GM18526 (cell line): ENCODE results near the gene MSI2.

ENCODE experiments used
- POLR2A ChIP-seq: IDR thresholded peaks from 3 replicates; pipeline ENCODE4 v1.6.1; 2011; ENCODE audit not compliant: insufficient read length; ENCODE audit errors: extremely low read depth

MSI2 gene

DNA sequence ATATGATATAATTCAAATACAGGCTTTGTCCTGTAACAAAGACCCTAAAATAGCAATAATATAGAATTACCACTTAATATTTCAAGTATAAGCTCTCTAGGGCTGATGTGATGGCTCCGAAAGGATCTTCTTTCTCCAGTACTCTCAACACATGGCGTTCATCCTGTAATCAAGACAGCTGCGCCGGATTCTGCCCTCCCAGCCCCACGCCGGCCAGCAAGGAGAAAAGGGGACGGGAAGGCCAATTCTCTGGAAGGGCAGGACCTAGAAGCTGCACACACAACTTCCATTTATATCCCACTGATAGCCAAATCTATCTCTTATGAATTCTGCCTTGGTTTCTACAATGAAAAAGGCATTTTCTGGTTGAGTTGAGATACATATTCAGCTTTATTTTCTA is 456.8 kb downstream of the MSI2 start:
- no peak for TF ChIP-seq POLR2A

DNA sequence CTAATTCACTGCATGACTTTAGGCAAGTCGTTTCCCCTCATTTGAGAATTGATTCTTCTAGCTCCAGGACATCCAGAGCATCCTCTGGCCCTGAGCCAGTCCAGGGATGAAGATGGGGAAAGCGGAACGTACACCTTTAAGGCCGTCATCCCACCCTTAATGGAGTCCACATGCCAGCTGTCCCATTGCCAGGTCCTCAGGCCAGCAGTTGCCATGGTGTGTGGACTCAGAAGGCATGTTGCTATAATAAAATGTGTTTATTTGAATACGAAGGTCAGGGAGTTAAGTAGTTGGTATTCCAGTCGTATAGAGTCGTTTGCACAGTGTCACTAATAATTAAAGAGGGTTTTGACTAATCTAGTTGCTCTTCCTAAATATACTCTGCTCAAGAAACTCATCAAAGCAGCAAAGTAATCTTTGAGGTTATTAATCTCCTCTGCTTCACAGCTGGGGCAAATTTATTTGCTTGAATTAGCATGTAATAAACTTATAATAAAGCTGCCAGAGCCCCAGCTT is 458.4 kb downstream of the MSI2 start:
- TF ChIP-seq POLR2A, result no peak

DNA sequence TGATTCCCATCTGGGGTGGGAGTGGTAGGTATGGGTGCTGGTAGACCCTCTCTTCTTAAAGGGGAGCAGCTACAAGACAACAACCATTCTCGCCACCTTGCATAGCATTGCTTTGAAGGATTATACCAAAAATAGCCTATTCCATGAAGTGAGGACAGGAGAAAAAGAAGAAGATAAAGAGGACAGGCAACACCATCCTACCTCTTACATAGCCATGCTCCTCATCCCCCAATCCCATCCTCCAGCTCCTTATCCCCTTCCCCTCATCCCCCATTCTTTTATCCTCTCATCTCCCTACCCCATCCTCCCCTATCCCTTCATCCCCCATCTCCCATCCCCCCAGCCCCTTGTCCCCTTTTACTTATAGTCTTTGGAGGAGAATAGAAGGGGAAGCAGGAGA is 459.7 kb downstream of the MSI2 start:
- no peak for TF ChIP-seq POLR2A

DNA sequence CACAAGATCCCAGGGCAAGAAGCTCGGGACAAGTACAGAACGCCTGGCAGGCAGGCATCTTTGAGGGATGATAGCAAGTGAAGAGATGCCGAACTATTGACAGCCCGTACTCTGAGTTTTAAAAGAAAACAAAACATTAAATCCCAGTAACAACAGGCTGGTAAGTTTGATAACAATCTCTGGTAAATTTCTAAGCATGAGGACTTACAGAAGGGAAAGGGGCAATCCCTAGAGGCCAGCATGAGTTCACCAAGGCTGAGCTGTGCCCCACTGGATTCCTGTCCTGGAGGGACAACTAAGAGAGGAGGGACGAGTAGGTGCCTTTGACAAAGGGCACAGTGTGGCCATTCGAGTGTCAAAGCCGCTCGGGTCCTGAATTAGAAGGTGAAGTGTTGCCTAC is 462.6 kb downstream of the MSI2 start:
- TF ChIP-seq POLR2A, result no peak

DNA sequence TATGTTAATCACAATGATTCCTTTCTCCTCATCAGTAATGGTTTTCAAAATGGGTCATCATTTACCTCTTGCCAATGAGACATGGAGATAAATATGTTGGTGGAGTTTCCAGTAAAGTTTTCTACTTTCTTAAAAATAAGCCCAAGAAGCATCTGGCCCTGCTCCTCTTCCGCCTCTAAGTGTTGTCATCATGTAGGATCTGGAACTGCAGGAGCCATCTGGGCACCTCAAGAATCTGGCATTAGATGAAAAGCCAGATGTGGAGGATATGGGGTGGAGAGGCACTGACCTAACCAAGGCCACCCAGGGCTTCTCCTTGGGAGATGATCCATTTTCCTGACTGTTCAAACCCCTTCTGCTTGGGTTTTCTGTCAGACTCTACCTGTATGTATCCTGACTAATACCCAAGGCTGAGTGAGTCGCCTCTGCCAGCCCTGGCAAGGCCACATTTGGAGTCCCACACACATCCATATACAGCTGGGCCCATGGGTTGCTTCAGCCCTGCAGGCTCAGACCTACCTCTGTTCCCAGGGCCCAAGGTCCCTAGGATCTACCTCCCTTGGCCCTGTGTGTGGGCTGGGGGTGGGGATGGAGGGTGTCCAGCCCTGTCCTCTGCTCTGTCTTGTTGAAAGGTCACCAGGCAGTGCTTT is 464.2 kb downstream of the MSI2 start:
- no peak for TF ChIP-seq POLR2A

DNA sequence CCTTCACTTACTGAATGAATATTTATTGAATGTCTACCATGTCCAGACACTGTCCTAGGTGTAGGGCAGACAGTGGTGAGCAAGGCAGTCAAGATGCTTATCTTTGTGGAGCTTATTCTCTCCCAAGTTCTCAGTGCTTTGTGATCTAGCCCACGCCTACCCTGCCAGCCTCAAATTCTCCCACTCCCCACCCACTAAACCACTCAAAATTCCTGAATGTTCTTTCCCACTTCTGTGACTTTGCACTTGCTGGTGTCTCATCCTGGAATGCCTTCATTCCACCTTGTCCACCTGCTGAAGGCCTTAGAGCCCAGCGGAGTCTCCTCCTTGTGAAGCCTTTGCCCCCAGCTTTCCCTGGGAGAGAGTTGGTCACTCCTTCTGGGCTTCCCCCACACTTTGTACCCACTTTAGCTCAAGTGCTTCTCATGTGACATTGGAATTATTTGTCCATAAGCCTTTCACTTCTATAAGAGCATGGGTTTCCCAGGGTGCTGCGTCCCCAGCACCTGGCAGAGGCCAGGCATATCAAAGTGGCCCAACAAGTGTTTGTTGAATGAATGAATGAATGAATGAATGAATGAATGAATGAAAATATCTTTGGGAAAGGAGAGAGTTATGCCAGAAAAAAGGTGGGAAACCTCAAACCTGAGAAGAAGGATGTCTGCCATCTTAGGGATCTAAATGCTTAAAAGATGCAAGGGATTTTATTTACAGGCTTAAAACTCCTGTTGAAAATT is 465.8 kb downstream of the MSI2 start:
- TF ChIP-seq POLR2A, result no peak

DNA sequence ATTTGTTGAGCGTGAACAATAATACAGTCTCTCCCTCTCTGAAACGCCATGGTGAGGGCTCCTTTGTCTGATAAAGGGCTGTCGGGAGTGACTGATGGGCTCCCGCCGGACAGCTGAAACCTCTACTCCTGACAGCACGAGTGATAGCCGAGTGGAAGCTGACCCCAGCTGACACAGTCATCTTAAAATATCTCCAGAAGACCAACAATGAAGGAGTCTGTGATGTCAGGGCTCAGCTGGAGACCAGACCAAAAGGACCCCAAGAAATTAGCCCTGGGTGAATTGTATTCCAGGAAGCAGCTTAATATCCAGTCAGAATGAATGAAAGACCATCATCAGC is 466.4 kb downstream of the MSI2 start:
- TF ChIP-seq POLR2A, result no peak

DNA sequence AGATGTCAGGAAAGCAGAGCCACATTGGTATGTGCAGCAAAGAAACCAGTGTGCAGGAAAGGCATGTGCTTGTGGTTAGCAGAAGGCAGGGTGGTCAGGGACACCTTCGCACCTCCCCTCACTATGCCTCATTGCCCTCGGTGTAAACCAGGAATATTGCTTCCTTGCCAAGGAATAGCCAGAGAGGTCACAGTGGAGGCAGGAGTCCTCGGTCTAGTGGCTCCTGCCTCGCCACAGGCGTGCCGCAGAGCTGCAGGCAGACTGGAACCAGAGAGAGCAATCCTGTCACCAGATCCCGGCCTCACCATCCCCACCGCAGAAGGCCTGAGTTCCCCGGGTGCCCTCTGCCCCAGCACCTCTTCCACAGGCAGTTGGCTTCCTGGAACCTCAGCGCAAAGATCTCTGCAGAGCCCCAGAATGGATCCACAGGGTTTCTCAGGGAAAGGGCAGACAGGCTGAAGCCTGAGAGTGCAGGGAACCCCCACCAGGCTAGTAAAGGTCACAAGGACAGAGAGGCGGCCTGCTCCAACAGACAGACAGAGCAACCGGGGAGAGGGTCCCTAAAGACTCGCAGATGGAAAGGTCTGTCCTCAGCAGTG is 467.2 kb downstream of the MSI2 start:
- no peak for TF ChIP-seq POLR2A

DNA sequence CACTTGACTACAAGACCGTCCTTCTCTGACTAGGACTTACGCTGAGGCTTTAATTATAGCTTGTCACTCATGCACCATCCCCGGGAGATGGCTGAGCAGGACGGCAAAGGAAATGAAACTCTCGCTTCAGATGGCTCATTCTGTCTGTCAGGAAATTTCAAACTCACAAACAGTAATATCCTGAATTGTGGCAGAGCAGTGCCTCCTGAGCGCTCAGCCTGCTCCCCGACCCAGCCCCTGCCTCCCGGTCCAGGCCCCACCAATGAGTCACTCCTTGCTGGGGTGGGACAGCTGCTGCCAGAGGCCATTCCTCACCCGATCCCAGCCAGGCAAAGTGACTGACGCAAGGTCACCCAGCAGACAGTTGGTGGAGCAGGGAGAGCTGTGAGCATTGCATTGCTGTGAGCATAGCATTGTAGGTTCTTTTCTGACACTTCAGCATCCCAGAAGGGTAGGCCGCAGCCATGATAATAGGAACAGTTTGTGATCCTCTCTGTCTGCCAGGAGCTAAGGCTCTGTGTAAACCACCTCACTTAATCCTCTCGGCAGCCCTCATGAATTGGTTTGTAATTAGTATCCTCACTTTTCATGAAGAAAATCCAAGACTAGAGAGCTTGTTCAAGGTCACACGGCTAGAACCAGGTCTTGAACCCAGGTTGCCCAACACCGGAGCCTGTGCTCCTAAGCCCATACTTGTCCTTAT is 467.9 kb downstream of the MSI2 start:
- no peak for TF ChIP-seq POLR2A

DNA sequence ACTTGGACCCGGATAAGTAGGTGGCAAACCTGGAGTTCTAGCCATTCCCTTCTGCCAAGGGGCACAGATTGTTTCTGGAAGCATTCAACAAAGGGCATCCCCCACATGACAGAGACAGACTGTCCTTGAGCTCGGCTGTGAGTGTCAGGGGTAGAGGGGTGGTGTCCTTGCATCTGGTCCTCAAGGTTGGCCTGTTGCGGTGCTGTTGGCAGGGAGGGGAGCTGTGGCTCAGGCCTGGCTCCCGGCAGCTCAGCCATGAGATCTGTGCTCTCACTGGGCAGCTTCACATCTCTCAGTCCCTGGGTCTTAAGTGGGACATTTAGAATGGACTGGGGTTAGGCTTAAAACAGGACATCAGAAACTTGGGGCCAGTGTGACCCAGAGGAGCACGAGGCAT is 468.4 kb downstream of the MSI2 start:
- TF ChIP-seq POLR2A, result no peak

DNA sequence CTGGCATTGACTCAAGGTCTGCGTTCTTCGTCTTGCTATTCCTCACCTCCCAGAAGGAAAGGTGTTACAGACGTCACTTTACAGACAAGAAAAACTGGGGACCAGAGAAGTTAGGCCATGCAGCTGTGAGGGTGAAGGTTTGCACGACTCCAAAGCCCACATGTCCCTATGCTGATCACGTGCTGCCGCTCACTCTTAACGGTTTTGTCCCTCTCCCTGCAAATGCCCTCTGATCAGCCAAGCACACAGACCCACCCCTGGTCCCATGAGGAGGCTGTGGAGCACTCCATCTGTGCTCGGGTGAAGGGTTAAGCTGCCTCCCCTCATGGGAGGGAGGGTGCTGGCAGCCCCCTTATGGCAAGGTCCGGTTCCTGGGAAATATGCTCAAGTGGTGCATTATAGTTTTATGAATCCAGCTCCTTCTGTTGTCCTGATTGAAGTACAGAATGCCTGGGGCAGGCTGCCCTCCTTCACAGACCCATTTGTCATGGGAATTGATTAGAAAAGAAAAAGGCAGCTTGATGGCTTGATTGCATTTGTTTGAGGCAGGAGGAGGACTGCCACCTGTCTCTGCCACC is 470.0 kb downstream of the MSI2 start:
- TF ChIP-seq POLR2A, result no peak

DNA sequence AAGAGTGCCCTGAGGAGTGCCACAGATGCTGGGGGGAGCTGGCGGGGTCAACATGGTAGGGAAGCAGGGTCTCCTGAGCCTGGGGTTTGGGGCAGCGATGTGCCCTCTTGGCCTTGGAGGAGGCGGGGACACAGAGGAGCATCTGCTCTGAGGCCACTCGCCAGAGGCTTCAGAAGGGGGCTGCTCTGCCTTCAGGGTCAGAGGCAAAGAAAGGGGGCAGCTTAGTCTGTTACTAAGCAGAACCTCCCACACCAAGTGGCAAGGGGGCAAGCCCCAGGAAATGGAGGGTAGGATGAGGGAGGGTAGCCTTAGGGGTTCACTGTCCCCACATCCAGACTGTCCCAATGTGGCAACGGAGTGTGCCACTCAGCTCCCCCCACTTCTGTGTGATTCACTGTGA is 470.5 kb downstream of the MSI2 start:
- TF ChIP-seq POLR2A, result no peak

DNA sequence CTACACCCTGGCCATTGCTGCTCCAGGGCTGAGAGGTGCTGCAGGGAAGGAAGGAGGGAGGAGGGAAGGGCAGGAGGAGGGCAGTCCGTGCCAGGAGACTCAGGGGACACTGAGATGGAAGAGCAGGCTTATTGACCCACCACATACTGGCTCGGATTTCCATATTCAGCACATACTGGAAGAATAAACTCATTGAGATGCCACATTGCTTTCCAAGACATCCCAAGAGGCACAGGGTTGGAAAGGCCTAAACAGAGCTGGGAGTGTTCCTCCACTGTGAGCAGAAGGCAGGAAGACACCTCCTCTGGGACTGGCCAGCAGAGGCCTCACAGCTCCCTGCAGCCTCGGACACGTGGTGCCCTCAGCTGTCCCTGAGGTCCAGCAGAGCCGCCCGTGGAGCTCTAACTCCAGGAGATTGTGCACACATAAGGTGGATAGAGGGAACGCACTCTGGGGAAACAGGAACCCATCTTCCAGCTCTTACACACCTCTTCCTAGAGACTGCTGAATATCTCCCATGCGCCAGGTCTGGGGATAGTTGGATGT is 471.4 kb downstream of the MSI2 start:
- no peak for TF ChIP-seq POLR2A

DNA sequence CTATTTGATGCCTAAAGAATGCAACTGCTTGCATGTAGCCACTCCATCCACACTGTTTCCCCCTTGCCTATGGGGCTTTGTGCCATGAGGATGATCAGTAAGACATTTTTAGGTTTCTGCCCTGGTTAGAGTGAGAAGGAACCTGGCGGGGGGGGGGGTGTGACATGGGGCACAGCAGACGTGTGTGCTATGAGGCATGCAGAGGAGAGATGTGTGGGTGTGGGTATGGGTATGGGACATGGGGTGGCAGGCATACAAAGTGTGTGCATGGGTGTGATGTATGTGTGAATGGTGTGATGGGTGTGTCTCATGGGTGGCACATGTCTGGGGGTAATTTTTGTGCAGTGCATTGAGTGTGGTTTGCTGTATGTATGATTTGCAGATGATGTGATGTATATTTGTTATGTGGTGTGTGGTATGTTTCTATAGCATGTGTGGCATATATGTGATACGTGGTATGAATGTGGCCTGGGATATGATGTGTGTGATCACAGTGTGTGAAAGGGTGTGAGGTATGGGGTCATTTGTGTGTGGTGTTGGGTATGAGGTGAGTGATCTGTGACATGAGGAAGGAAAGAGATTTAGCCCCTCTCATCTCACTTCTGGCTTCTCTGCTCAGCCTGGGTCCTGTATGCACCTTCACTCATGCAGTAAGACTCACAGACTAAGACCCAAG is 473.8 kb downstream of the MSI2 start:
- TF ChIP-seq POLR2A, result no peak

DNA sequence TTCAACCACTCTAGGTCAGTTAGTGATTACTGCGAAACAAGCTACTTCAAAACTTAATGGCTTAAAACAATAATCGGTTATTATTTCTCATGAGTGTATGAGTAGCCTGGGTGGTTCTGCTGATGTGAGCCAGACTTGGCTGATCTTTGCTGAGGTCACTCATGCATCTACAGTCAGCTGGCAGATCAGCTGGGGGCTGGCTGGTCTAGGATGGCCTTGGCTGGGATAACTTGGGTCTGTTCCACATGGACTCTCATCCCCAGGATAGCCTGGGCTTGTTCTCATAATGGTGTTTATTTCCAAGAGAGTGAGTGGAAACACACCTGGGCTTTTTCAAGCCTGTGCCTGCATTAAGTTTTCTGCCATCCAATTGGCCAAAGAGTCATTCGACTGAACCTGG is 475.7 kb downstream of the MSI2 start:
- no peak for TF ChIP-seq POLR2A
